HuH-7.5 (cell line): ENCODE results near the gene SRP68.
"Not testable (repeated sequence)": the region's sequence is repeated elsewhere in the genome, so short reads cannot be mapped to it uniquely, and the experiment has no call there.

Experiments used
- DNase-seq: peaks from one replicate; pipeline ENCODE4 v3.0.0; 2011; ENCODE audit warnings: low spot score

Gene SRP68

DNA sequence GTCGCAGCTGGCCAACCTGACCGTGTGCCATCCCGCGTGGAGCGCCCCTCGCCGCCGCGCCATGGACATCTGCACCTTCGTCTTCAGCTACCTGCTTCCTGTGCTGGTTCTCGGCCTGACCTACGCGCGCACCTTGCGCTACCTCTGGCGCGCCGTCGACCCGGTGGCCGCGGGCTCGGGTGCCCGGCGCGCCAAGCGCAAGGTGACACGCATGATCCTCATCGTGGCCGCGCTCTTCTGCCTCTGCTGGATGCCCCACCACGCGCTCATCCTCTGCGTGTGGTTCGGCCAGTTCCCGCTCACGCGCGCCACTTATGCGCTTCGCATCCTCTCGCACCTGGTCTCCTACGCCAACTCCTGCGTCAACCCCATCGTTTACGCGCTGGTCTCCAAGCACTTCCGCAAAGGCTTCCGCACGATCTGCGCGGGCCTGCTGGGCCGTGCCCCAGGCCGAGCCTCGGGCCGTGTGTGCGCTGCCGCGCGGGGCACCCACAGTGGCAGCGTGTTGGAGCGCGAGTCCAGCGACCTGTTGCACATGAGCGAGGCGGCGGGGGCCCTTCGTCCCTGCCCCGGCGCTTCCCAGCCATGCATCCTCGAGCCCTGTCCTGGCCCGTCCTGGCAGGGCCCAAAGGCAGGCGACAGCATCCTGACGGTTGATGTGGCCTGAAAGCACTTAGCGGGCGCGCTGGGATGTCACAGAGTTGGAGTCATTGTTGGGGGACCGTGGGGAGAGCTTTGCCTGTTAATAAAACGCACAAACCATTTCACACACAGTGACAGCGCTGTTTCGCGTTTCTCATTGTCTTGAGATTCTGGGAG is 4.7 kb upstream of the SRP68 start:
- no peak for DNase-seq

DNA sequence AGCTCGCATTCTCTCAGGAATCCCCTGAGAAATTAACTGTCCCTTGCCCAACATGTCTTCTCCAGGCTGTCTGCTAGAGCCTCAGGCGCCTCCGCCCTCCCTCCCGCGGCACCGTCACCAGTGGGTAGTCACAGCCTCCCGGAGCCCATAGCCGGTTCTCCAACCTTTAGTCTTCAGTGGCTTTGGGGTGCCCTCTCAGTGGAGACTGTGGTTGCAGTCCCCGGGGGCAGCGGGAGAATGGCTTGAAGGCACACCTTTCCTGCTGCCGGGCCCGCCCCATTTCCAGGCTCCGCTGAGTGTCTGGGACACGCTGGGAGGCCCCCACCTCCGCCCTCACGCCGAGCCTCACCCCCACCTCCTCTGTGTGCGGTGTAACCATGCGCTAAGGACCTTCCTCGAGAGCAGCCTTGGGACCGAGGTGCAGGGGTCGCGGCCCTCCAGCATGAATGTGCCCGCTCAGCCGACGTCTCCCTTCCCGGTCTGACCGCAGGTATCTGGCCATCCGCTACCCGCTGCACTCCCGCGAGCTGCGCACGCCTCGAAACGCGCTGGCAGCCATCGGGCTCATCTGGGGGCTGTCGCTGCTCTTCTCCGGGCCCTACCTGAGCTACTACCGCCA is 3.9 kb upstream of the SRP68 start:
- DNase-seq, result no peak

DNA sequence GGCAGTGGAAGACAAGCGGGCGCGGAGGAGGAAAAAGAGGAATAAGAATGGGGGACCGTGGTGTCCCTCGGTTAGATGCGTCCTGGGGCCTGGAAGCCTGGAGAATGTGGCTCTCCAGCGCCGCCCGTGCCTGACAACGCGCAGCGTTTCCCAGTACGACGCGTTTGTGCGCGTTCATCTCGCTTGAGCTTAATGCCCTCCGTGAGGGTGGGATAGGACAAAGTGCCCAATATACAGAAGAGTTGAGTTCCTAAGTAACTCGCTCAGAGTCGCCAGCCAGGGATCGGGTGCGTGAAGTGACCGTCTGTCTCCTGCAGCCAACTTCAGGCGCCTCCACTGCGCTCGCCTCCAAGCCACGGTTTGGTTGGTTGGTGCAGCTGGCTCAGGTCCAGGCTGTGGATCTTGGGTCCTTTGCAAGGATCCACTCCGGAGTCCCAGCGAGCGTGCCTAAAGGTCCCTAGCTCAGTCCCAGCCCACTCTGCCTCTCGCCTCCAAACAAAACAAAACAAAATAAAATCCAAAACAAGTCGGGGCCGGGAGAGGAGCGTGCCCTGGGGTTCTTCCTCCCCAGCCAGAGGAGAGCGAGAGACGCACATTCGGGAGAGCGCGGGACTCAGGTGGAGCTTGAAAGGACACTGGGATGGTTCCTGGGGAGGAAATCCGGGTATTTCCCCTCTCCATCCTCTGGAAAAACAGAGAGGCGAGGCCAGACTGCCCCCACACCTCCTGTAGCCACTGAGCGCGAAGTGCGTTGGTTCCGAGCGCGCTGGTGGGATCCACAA is 3.2 kb upstream of the SRP68 start:
- peak; percentile 55 for DNase-seq

DNA sequence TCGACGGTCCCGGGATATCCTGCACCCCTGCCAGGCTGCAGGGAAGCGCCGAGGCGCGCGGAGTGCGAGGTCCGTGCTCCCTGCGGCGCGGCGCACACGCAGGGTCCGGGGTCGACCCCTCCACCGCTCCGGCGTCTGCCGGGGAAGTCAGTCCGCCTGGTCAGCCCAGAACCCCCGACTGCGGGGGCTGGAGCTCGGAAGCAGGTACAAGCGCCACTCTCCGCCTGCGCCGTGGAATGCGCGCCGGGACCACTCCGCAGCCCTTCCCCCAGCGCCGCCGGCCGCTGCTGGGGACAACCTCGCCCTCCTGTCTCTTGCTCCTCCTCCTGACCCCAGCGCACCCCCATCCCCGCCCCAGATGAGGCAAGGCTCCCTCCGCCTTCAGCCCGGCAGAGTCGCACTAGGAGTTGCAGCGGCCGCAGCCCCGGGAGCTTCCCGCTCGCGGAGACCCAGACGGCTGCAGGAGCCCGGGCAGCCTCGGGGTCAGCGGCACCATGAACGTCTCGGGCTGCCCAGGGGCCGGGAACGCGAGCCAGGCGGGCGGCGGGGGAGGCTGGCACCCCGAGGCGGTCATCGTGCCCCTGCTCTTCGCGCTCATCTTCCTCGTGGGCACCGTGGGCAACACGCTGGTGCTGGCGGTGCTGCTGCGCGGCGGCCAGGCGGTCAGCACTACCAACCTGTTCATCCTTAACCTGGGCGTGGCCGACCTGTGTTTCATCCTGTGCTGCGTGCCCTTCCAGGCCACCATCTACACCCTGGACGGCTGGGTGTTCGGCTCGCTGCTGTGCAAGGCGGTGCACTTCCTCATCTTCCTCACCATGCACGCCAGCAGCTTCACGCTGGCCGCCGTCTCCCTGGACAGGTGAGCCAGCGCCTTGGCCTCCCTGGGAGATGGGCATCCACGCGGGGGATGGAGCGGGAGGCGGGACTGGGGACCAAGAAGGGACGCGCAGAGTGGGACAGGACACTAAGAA is 2.4 kb upstream of the SRP68 start, which contains the start of gene GALR2:
Gene GALR2 (plus strand): TSS at position 392 of the 974 bp plus-strand sequence. CDS start 103 bp downstream, at position 495.
- peak; percentile 73 for DNase-seq

DNA sequence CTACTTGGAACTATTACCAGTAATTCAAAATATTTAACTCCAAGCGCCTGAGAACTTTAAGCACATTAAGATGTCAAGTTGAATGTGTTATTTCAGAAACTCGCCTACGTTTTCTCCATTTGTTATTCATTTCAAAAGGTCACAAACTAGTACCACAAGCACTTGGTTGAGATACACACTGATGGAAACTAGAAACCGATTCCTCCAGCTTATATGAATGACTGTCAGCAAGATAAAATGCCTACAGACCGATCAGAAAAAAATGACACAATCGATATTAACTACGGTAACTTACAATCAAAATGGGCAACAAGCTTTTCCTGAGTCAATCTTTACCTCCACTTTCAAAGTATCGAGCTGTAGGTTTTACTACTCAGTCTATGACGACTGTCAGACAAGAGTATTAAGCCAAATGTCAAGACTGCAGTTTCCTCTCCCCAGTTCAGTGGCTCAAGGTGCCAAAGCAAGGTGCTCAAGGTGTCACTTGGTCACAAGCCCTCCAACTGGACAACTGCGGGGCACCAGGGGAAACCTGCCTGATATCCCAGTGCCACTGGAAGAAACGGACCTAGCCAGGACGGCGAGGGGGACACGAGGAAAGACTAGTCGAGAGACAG is 678 bp downstream of the SRP68 start:
- no peak for DNase-seq

DNA sequence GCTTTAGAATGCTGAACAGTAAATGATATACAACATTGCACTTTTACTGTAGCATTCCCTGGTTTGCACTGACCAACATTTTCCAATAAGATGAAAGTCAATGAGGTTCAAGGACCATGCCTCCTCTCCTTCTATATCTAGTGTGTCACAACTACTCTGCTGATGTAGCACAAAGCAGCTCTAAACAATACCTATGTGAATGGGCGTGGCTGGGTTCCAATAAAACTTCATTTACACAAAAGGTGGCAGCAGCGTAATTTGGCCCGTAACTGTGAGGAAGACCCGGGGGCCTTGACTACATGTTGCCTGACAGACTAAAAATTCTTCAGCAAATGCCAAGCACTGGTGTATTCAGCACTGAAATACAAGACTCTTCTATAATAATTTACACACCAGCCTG is 6.5 kb downstream of the SRP68 start:
- no peak for DNase-seq

DNA sequence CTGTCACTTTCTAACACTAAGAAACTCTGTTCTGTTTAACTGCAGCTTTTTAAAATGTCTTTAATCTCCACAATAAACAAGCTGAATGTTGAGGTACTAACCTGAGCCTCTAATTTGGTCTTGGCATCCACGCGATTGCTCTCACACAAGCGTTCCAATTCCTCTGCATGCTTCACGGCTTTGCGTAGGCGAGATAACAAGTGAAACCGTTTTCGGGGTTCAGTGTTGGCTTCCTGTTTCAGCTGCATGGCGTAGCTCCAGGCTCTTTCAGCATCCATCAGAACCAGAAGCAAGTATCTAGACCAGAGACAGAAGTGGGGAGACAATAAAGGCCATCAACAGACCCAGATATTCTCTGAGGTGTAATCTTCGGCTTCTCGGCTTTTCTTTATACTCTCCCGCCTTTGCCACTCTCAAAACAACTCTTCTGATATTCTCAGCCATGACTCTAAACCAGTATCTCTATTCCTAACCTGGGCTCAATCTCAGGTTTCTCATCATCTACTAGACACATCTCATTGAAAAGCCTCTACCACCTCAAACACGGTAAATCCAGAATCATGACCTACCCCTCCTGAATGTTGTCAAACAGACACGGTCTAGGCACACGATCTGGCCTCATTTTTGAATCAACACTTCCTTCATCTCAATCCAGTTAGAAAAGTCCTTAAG is 8.3 kb downstream of the SRP68 start:
- no peak for DNase-seq

DNA sequence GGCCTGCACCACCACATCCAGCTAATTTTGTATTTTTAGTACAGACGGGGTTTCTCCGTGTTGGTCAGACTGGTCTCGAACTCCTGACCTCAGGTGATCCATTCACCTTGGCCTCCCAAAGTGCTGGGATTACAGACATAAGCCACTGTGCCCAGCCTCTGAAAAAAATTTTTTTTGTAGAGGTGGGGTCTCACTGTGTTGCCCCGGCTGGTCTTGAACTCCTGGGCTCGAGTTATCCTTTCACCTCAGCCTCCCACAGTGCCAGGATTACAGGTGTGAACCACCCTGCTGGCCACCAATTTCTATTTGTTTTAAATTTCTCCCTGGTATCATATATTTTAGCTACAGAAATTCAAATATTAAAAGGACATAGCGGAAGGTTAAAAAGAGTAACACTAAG is 14.1 kb downstream of the SRP68 start:
- DNase-seq, result not testable (repeated sequence)

DNA sequence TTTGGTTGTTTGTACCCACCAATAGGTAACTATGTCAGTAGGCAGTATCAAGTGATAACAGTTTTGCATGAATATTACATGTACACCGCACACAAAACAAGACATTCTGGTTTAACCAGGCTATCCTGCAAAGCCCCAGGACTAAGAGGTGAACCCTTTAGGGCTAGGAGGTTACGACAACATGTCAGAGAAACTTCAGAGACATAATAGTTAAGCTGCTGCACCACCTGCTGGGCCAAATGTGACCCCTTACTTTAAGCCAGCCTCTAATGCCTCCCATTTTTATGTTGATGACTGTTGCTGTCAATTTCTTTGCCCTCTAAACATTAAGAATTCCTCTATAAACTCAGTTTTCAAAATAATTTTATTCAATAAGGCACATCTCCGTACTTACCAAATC is 15.4 kb downstream of the SRP68 start:
- no peak for DNase-seq

DNA sequence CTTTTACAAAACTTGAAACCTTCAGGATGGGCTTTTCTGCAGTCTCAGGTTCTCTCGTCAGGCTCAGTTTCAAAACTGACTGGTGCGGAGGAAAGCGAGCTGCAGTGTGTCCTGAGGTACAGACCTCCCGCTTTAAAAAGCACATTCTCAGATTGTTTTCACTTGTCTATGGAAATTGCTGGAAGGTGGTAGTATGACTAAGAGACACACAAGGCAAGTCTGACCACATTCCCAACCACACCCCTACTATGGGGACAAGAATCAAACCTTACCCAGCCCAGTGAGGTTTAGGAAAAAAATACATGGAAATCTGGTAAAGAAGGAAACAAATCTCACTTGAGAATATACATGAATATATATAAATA is 18.2 kb downstream of the SRP68 start:
- DNase-seq, result no peak

DNA sequence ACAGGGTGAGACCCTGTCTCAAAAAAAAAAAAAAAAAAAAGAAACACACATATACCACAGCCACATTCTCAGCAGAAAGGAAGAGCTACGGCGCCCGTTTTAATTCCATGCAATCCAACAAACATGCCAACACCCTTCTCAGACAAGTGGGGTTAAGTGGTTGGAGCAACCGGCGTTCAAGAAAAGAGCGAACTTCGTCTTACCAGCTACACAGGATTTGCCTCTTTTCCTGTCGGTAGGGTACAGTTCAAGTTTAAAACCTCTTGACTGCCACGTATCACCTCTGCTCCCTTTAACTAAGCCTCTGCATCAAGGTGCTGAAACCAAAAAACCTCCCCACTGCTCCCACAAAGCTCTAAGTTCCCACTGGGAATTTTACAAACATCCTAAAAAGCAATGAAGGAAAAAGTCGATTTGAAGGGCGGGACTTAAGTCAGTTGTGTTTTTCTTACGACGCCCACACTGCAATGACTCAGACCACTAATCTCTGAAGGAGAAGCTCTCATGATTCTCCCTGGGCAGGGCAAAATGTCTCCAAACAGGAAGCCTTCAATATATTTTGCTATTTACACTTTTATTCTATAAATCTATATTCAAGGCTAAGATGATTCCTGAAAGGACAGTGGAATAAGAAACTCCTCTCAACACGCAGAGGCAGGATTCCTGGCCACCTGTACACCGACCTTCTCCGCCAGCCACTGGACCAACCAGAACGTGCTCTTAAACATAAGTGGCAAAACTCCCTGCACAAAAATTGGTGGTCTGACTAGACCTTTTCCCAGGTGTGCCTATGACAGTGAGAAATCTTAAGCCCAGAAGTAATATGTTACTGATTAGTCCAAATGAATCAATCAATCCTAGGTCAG is 18.8 kb downstream of the SRP68 start:
- DNase-seq, result no peak

DNA sequence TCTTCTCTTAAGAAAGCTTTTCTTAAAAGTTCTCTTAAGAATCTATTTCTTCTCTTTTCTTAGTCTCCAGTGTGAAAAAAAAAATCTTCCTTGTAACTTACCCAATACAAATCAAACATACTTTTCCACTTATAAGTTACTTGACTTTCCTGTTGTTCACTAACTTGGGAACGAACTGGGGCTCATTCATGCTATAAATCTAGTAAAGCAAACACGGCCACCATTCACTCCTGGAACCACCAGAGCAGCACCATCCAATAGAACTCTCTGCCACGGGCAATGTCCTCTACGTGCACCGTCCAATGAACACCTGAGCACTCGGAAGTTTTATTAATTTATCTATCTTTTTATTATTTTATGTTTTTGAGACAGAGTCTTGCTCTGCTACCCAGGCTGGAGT is 20.8 kb downstream of the SRP68 start:
- no peak for DNase-seq

DNA sequence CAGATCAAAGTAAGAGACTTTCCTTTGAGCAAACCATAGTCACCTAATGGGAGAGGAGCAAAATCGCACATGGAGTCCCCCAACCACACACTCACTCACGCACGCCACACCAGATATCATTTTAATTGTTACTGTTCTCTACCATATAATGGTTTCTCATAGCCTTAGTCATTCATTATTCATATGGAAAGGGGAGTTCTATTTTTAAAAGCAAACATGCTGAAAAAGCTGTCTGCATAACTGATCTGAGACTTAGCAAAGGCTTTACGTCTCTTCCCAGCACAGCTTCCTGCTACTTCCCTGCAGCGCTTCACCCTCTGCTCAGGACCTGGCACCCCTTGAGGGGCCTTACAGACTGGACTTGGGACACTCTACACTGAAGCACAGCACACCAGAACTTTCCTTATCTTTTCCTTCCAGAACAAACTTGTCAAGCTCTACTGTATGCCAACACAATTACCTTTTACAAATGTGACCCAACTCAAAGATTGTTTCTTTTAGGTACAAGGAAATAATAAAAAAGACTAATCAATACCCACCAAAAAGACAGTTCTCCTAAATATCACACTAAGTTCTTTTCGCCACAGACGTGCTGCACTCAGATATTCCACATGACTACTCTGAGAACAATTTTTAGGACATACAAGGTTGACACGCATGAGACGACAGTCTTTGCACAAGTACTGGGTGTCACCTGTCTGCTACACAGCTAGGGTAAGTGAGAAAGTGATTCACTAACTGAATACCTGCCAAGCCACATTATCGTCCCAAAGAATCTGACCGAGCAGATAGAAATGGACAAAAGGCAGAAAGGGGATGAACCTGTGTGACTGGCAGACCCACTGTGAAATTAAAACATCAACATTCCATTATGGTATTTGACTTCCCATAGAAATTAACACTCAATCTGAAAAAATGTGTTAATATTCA is 21.5 kb downstream of the SRP68 start:
- DNase-seq, result no peak

DNA sequence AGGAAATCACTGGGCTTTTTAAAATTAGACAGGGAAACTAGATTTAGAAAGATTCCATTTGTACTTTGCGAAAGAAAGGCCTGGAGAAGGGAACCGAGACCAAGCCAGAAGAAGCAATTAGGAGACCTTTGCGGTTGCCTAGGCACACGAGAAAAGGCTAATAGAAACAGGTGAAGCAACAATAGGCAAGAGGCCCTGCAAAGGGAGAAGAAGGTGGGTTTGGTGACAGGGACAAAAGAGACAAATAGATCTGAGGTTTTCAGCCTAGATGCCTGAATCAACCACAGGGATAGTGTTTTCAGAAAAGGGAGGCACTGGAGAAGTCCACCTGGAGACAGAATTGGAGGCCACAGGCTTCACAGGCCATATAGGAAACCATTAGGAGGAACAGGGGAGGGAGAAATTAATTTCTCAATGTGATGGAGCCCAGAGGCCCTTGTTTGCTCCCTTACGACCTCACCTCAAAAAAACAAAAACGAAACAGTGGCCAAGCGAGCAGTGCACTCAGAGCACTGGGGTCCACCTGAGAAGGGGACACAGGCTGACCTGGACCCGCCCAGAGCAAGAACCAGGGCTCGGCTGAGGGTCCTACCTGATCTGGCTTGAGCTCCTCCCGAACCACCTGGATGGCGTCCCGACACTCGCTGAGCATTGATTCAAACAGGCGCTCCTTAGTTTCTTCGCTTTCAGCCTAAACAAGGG is 22.3 kb downstream of the SRP68 start:
- no peak for DNase-seq

DNA sequence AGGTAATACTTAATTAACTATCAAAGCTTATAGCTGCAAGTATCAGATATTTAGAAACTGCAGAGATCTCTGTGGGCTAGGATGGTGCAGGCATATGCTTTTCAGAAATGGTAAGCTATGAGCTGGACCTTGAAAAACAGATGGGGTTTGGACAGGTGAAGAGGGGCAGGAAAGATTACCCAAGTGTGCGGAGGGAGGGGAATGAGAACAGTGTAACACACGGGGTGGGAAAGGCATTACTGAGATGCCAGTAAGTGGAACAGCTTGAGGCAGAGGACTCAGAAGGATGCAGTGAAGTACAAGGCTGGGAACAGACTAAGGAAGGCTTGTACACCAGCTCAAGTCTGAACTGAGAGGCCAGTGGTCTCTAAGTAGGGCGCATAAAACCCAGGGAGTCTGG is 23.1 kb downstream of the SRP68 start:
- DNase-seq, result no peak

DNA sequence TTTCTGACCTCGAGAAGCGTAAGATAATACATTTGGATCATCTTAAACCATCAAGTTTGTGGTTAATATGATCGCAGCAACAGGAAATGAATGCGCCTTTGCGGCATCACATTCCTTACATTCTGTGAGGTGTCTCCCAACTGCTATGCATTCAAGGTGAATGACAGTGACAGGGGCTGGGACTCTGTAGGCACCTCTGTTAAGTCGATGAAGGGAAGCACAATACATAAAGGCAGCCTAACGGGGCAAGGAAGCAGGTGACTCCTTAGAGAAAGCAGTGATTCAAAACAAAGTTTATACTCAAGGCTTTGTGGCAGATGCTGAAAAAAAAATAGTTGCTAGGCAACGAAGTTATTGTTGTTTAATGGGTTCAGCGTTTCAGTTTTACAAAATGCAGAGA is 23.6 kb downstream of the SRP68 start:
- DNase-seq, result no peak

DNA sequence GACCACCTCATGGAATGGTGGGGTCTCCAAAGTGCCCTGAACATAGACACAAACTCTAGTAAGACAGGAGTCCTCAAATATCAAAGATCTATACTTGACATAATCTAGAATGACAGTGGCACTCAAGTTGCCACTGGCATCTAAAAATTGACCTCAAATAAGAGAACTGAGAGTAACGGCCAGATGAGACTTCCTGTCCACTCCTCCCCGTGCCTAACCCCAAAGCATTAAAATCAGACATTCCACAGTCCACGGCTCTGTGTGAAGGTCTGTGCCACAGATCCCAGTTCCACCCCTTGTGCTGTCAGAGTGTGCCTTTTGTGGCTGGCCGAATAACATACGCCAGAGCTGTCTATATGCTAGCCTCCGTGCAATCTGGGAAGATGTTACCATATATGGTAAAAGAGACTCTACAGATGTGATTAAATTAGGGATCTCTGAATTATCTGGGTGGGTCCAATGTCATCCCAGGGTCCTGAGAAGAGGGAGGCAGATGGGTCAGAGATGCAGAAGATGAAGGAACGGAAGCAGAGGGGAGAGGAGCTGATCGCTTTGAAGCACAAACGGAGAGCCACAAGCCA is 24.2 kb downstream of the SRP68 start:
- no peak for DNase-seq

DNA sequence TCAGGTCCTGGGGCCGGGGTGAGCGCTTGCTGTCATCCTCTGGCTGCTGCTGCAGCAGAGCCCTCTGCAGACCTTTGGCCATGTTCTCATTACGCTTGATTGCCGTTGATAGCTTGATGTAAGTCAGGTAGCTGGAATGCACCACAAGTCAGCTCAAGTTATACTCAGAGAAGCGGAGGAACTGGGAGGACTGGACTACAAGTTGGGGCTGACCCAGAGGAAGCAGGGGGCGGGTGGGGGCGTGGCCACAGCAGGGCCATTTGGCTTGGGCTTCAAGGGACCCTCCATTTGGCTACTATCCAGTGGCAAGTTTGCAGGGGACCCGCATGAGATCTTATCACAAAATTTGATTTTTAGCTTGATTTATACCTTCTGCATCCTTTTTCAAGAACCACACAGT is 26.3 kb downstream of the SRP68 start:
- no peak for DNase-seq
